Mesendoderm (in vitro differentiated cells): ENCODE results near the gene CDIPT.

Experiments
- DNase-seq: peaks from one replicate; pipeline ENCODE4 v3.0.0; 2013
- H2AK5ac ChIP-seq: 2 replicates; pipeline ENCODE4 v1.6.1; 2013; ENCODE audit warnings: low read length, inconsistent platforms
- H2BK120ac ChIP-seq: 2 replicates; pipeline ENCODE4 v1.6.1; 2013; ENCODE audit warnings: low read depth, mild to moderate bottlenecking, low read length, moderate library complexity, mixed read lengths
- H2BK15ac ChIP-seq: replicated peaks from 2 replicates; pipeline ENCODE4 v1.6.1; 2013; ENCODE audit warnings: low read depth, mild to moderate bottlenecking, moderate library complexity
- H2BK5ac ChIP-seq: 2 replicates; pipeline ENCODE4 v1.6.1; 2013; ENCODE audit warnings: low read length, inconsistent platforms
- H3K18ac ChIP-seq: 2 replicates; pipeline ENCODE4 v1.6.1; 2013; ENCODE audit warnings: mild to moderate bottlenecking, low read length, mixed read lengths
- H3K23ac ChIP-seq: one replicate; pipeline ENCODE4 v1.6.1; 2013; ENCODE audit warnings: low read length
- H3K27ac ChIP-seq: 2 replicates; pipeline ENCODE4 v1.5.1; 2013; ENCODE audit warnings: low read depth, mild to moderate bottlenecking, inconsistent platforms, low read length, moderate library complexity
- H3K27me3 ChIP-seq: 2 replicates; pipeline ENCODE4 v1.6.1; 2013; ENCODE audit warnings: low read length, control low read depth, mild to moderate bottlenecking, inconsistent platforms; ENCODE audit not compliant: insufficient read depth, poor library complexity
- H3K36me3 ChIP-seq: 2 replicates; pipeline ENCODE4 v1.6.1; 2013; ENCODE audit warnings: low read length, inconsistent platforms; ENCODE audit not compliant: control insufficient read depth, insufficient read depth
- H3K4ac ChIP-seq: one replicate; pipeline ENCODE4 v1.6.1; 2013; ENCODE audit warnings: low read depth, mild to moderate bottlenecking, low read length, moderate library complexity
- H3K4me1 ChIP-seq: 2 replicates; pipeline ENCODE4 v1.6.1; 2013; ENCODE audit warnings: low read depth, low read length, inconsistent platforms; ENCODE audit not compliant: control insufficient read depth
- H3K4me2 ChIP-seq: 2 replicates; pipeline ENCODE4 v1.6.1; 2013; ENCODE audit warnings: low read length
- H3K4me3 ChIP-seq: 2 replicates; pipeline ENCODE4 v1.5.1; 2013; ENCODE audit warnings: mild to moderate bottlenecking, low read length
- H3K56ac ChIP-seq: one replicate; pipeline ENCODE4 v1.6.1; 2013; ENCODE audit warnings: low read length
- H3K79me1 ChIP-seq: 2 replicates; pipeline ENCODE4 v1.6.1; 2013; ENCODE audit warnings: low read length, inconsistent platforms
- H3K79me2 ChIP-seq: 2 replicates; pipeline ENCODE4 v1.6.1; 2013; ENCODE audit warnings: mild to moderate bottlenecking, low read length; ENCODE audit not compliant: control insufficient read depth, insufficient read depth
- H3K9ac ChIP-seq: 2 replicates; pipeline ENCODE4 v1.6.1; 2013; ENCODE audit warnings: low read length, inconsistent platforms
- H4K5ac ChIP-seq: one replicate; pipeline ENCODE4 v1.6.1; 2013; ENCODE audit warnings: low read length
- H4K8ac ChIP-seq: one replicate; pipeline ENCODE4 v1.6.1; 2013; ENCODE audit warnings: low read depth, mild to moderate bottlenecking, control low read depth, low read length, moderate library complexity
- WGBS: extraction: QIAGEN DNeasy Blood & Tissue Kit; methylation state at CpG from one replicate; pipeline ENCODE4 v1.1.7; 2013; ENCODE audit warnings: low lambda C conversion rate, missing lambda C conversion rate; ENCODE audit not compliant: insufficient coverage; ENCODE audit errors: extremely low coverage; 5-methylcytosine and 5-hydroxymethylcytosine counted together

Gene CDIPT

DNA sequence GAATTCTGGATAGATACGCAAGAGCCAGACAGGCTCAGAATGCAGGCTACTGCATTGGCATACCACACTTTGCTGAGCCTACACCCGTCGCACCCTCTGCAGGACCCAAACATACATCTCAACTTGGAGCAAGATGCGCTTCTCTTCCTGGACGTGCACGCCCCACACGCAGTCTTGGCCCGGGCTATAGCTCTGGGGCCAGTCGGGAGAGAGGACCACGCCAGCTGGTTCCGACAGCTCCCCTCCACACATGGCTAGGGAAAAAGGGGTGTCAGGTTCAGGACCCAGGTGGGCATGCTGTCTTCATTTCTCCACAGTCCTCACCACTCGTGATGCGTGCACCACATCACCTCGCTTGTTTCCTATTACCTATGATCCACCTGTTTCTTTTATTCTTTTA lies 15.1 kb upstream of the CDIPT start:
- no peak overlapping the region for H3K4me3 ChIP-seq
- no peak overlapping the region for H4K8ac ChIP-seq
- H3K23ac ChIP-seq = no peak overlapping the region
- no peak for DNase-seq
- no peak overlapping the region for H4K5ac ChIP-seq
- no peak overlapping the region for H3K4me2 ChIP-seq
- no peak overlapping the region for H3K18ac ChIP-seq
- H3K56ac ChIP-seq = no peak overlapping the region
- H3K27ac ChIP-seq = no peak overlapping the region
- no peak overlapping the region for H2BK5ac ChIP-seq
- no peak overlapping the region for H2BK15ac ChIP-seq
- no CpG with 5 or more reads among the region's 14 CpGs for WGBS
- no peak overlapping the region for H3K9ac ChIP-seq
- no peaks in the 10 kb centered on the region for H3K79me1 ChIP-seq
- H3K4ac ChIP-seq = no peak overlapping the region
- no peak overlapping the region for H2AK5ac ChIP-seq
- no peaks in the 10 kb centered on the region for H3K4me1 ChIP-seq
- H3K36me3 ChIP-seq = no peaks in the 10 kb centered on the region
- H3K79me2 ChIP-seq = no peaks in the 10 kb centered on the region
- no peak overlapping the region for H2BK120ac ChIP-seq
- no peaks in the 10 kb centered on the region for H3K27me3 ChIP-seq

DNA sequence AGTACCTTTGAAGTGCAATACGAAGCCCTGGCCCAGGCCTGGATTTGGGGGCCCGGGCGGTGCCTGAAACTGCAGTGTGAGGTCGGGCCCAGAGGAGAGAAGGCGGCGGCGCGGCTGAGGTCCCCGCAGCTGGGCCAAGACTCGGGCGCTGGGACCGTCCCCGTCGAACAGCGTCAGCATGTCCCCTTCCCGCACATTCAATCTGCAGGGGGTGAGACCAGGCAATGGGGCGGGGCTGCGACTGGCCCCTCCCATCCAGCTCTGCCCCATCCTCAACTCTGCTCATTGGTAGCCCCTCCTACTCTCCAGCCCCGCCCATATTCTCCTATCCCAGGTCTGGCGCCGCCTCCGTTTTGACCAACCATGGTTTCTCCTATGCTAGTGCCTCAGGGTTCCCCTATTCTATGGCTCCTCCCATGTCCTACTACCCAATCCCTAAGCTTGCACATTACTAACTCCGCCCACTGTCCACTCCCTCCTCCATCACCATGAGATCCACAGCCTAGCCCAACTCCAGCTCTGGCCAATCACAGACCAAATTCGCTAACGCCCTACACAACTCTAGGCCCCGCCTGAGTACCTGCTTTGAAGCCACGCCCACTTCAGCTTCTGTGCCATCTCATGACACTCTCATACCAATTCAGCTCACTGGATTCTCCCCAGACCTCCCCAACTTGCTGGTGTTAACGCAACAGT lies 14.4 kb upstream of the CDIPT start:
- H2AK5ac ChIP-seq = no peak overlapping the region
- H3K4me1 ChIP-seq = no peaks in the 10 kb centered on the region
- no peaks in the 10 kb centered on the region for H3K79me1 ChIP-seq
- H4K5ac ChIP-seq = no peak overlapping the region
- peak overlapping the region; percentile 69 for H3K9ac ChIP-seq
- DNase-seq = peak; percentile 99
- H3K4me3 ChIP-seq = no peak overlapping the region
- H3K18ac ChIP-seq = no peak overlapping the region
- no peak overlapping the region for H2BK15ac ChIP-seq
- H2BK120ac ChIP-seq = no peak overlapping the region
- no peak overlapping the region for H3K23ac ChIP-seq
- no peaks in the 10 kb centered on the region for H3K79me2 ChIP-seq
- H3K56ac ChIP-seq = peak overlapping the region; percentile 88
- no peak overlapping the region for H2BK5ac ChIP-seq
- no peak overlapping the region for H3K4ac ChIP-seq
- H3K27ac ChIP-seq = no peak overlapping the region
- H3K27me3 ChIP-seq = no peaks in the 10 kb centered on the region
- H4K8ac ChIP-seq = no peak overlapping the region
- peak overlapping the region; percentile 97 for H3K4me2 ChIP-seq
- H3K36me3 ChIP-seq = no peaks in the 10 kb centered on the region
- no CpG with 5 or more reads among the region's 28 CpGs for WGBS

DNA sequence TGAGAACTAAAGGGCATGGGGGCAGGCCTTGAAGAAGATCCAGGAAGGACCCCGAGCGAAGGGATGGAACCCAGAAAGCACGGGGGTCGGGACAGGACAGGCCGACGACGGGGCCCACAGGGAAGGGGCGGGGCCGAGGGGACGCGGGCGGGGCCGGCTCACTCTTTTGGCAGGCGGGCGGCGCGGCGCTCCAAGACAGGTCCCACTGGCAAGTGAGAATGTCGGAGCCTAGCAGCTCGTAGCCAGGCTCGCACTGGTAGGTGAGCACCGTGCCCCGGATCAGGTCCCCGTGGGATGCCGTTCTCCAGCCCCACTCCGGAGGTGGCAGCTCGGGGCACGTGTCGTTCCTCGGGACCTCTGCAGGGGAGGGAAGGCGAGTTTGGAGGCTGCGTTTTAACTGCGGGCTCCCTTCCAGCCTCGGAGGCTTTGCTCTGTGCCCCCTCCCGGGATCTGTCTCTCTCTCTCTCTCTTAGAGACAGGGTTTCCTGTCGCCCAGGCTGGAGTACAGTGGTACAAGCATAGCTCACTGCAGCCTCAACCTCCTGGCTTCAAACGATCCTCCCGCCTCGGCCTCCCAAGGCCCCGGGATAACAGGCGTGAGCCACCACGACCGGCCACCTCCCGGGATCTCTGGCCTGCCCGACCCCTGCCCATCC lies 13.7 kb upstream of the CDIPT start:
- no peak overlapping the region for H3K4ac ChIP-seq
- no peak overlapping the region for H2BK15ac ChIP-seq
- H2BK120ac ChIP-seq = no peak overlapping the region
- H3K36me3 ChIP-seq = no peaks in the 10 kb centered on the region
- no peak overlapping the region for H2AK5ac ChIP-seq
- H3K23ac ChIP-seq = peak overlapping the region; percentile 97
- H4K5ac ChIP-seq = no peak overlapping the region
- peak overlapping the region; percentile 97 for H3K4me2 ChIP-seq
- H3K27ac ChIP-seq = no peak overlapping the region
- no peaks in the 10 kb centered on the region for H3K4me1 ChIP-seq
- H3K79me2 ChIP-seq = no peaks in the 10 kb centered on the region
- H3K9ac ChIP-seq = peak overlapping the region; percentile 69
- H2BK5ac ChIP-seq = no peak overlapping the region
- H3K27me3 ChIP-seq = no peaks in the 10 kb centered on the region
- H3K4me3 ChIP-seq = peak overlapping the region; percentile 35
- no CpG with 5 or more reads among the region's 45 CpGs for WGBS
- peak; percentile 39 for DNase-seq
- H4K8ac ChIP-seq = no peak overlapping the region
- H3K56ac ChIP-seq = peak overlapping the region; percentile 88
- no peaks in the 10 kb centered on the region for H3K79me1 ChIP-seq
- no peak overlapping the region for H3K18ac ChIP-seq

DNA sequence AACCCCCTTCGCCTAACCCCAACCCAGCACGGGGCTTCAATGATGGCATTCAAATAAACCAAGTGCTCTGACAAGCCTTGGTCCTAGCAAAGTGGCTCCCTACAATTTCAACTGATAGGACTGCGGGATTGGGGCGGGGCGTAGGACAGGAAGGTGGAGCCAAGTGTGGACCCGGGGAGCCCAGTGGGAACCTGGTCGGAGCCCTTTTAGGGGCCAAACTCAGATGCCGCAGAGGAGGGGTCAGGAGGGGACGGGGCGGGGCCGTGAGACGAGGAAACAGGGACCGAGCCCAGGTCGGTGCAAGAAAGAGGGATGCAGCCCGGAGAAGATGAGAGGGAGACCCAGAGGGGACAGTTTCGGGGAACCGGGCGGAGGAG lies 13.2 kb upstream of the CDIPT start:
- no CpG with 5 or more reads among the region's 18 CpGs for WGBS
- H3K9ac ChIP-seq = peak overlapping the region; percentile 53
- no peak overlapping the region for H2AK5ac ChIP-seq
- H3K79me2 ChIP-seq = no peaks in the 10 kb centered on the region
- H2BK120ac ChIP-seq = no peak overlapping the region
- H2BK5ac ChIP-seq = no peak overlapping the region
- H3K18ac ChIP-seq = no peak overlapping the region
- peak overlapping the region; percentile 36 for H3K56ac ChIP-seq
- H3K4me3 ChIP-seq = peak overlapping the region; percentile 25
- no peak overlapping the region for H4K8ac ChIP-seq
- peak; percentile 29 for DNase-seq
- H3K4me2 ChIP-seq = peak overlapping the region; percentile 68
- no peak overlapping the region for H2BK15ac ChIP-seq
- H3K79me1 ChIP-seq = no peaks in the 10 kb centered on the region
- H3K23ac ChIP-seq = no peak overlapping the region
- no peak overlapping the region for H4K5ac ChIP-seq
- no peak overlapping the region for H3K27ac ChIP-seq
- H3K4me1 ChIP-seq = no peaks in the 10 kb centered on the region
- H3K27me3 ChIP-seq = no peaks in the 10 kb centered on the region
- H3K4ac ChIP-seq = no peak overlapping the region
- H3K36me3 ChIP-seq = no peaks in the 10 kb centered on the region

DNA sequence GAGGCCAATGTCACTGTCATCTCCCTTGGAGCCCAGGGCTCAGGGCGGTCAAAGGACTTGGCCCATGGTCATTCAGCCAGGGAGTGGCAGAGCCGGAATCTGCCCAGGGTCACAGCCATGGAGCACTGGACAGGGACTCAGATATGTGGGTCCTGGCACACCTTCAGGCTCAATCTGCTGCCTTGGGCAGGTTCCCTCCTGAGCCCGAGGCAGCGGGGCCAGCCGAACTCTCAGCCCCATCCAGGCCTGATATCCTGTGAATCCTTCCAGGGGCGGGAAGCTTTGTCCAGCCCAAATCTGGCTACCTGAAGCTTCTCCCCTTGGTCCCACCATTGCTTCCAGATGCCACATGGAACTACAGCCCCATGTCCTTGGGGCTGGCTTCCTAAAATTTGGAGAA lies 12.2 kb upstream of the CDIPT start:
- Histone ChIP-seq H4K8ac (no peak overlapping the region), H3K27me3 (no peaks in the 10 kb centered on the region), H3K27ac (no peak overlapping the region), H4K5ac (no peak overlapping the region), H3K9ac (no peak overlapping the region), H3K18ac (no peak overlapping the region), H3K56ac (no peak overlapping the region), H3K23ac (no peak overlapping the region), H2BK15ac (no peak overlapping the region), H3K4me1 (no peaks in the 10 kb centered on the region), H3K4me3 (no peak overlapping the region), H2BK5ac (no peak overlapping the region), H3K36me3 (no peaks in the 10 kb centered on the region), H3K79me1 (no peaks in the 10 kb centered on the region), H3K4ac (no peak overlapping the region), H2BK120ac (no peak overlapping the region), H2AK5ac (no peak overlapping the region), H3K79me2 (no peaks in the 10 kb centered on the region), H3K4me2 (no peak overlapping the region)
- no CpG with 5 or more reads among the region's 6 CpGs for WGBS
- no peak for DNase-seq
